H9 (cell line): ENCODE measurements around the gene ESPL1. TPM values are rescaled to one million over a fixed set of nuclear protein-coding genes. Genes with fewer than 3 reads are reported as not detected.

ENCODE experiments used
- DNase-seq: peaks from one replicate; pipeline ENCODE4 v3.0.0-alpha.2; 2017
- H2AFZ ChIP-seq: one replicate; pipeline ENCODE4 v1.6.1; 2013; ENCODE audit warnings: mild to moderate bottlenecking, low read length, control low read depth, moderate library complexity
- H2AK5ac ChIP-seq: 2 replicates; pipeline ENCODE4 v1.6.1; 2013; ENCODE audit warnings: low read length, control low read depth, mixed read lengths; ENCODE audit not compliant: insufficient read length
- H2BK120ac ChIP-seq: one replicate; pipeline ENCODE4 v1.6.1; 2013; ENCODE audit warnings: low read depth, mild to moderate bottlenecking, low read length, control low read depth, inconsistent platforms; ENCODE audit not compliant: poor library complexity, severe bottlenecking
- H2BK12ac ChIP-seq: 2 replicates; pipeline ENCODE4 v1.6.1; 2013; ENCODE audit warnings: low read length, control low read depth, mixed read lengths, low read depth; ENCODE audit not compliant: insufficient read length
- H2BK15ac ChIP-seq: 2 replicates; pipeline ENCODE4 v1.6.1; 2013; ENCODE audit warnings: low read depth, low read length, control low read depth
- H2BK20ac ChIP-seq: one replicate; pipeline ENCODE4 v1.6.1; 2013; ENCODE audit warnings: low read depth, mild to moderate bottlenecking, low read length, control low read depth, inconsistent platforms; ENCODE audit not compliant: poor library complexity, severe bottlenecking
- H2BK5ac ChIP-seq: 2 replicates; pipeline ENCODE4 v1.6.1; 2013; ENCODE audit warnings: low read length, control low read depth, mixed read lengths; ENCODE audit not compliant: insufficient read length
- H3K14ac ChIP-seq: 2 replicates; pipeline ENCODE4 v1.6.1; 2013; ENCODE audit warnings: low read length, control low read depth; ENCODE audit not compliant: insufficient read depth
- H3K18ac ChIP-seq: 2 replicates; pipeline ENCODE4 v1.6.1; 2013; ENCODE audit warnings: low read depth, mild to moderate bottlenecking, mixed read lengths, low read length, control low read depth; ENCODE audit not compliant: insufficient read length
- H3K23ac ChIP-seq: 2 replicates; pipeline ENCODE4 v1.6.1; 2013; ENCODE audit warnings: low read length, control low read depth, mixed read lengths, low read depth; ENCODE audit not compliant: insufficient read length
- H3K23me2 ChIP-seq: 2 replicates; pipeline ENCODE4 v1.6.1; 2013; ENCODE audit warnings: low read depth, mild to moderate bottlenecking, mixed read lengths, low read length, control low read depth; ENCODE audit not compliant: insufficient read length, poor library complexity, severe bottlenecking
- H3K27ac ChIP-seq: 2 replicates; pipeline ENCODE4 v1.5.1; 2013; ENCODE audit warnings: low read length, control low read depth, mixed read lengths, low read depth; ENCODE audit not compliant: insufficient read length
- H3K27me3 ChIP-seq: 2 replicates; pipeline ENCODE4 v1.6.1; 2013; ENCODE audit warnings: low read length, control low read depth, inconsistent platforms; ENCODE audit not compliant: insufficient read depth
- H3K4ac ChIP-seq: 2 replicates; pipeline ENCODE4 v1.6.1; 2013; ENCODE audit warnings: low read depth, mild to moderate bottlenecking, control low read depth, inconsistent platforms, low read length, moderate library complexity
- H3K4me1 ChIP-seq: 2 replicates; pipeline ENCODE4 v1.6.1; 2013; ENCODE audit warnings: low read length, control low read depth, inconsistent platforms; ENCODE audit not compliant: insufficient read depth
- H3K4me2 ChIP-seq: 2 replicates; pipeline ENCODE4 v1.6.1; 2013; ENCODE audit warnings: low read length, control low read depth, mixed read lengths; ENCODE audit not compliant: insufficient read length, insufficient read depth
- H3K56ac ChIP-seq: 2 replicates; pipeline ENCODE4 v1.6.1; 2013; ENCODE audit warnings: low read depth, mild to moderate bottlenecking, mixed read lengths, low read length, control low read depth; ENCODE audit not compliant: insufficient read length
- H3K79me1 ChIP-seq: 2 replicates; pipeline ENCODE4 v1.6.1; 2013; ENCODE audit warnings: low read depth, mild to moderate bottlenecking, moderate library complexity, low read length, control low read depth, inconsistent platforms; ENCODE audit not compliant: insufficient read depth, poor library complexity, severe bottlenecking
- H3K79me2 ChIP-seq: 2 replicates; pipeline ENCODE4 v1.6.1; 2013; ENCODE audit warnings: low read length, control low read depth, inconsistent platforms; ENCODE audit not compliant: insufficient read depth
- H3K9ac ChIP-seq: 2 replicates; pipeline ENCODE4 v1.6.1; 2013; ENCODE audit warnings: low read length, control low read depth, mixed read lengths; ENCODE audit not compliant: insufficient read length; ENCODE audit errors: extremely low read depth
- H3K9me3 ChIP-seq: one replicate; pipeline ENCODE4 v1.6.1; 2013; ENCODE audit warnings: low read depth, low read length, inconsistent platforms; ENCODE audit not compliant: control insufficient read depth
- H3T11ph ChIP-seq: one replicate; pipeline ENCODE4 v1.6.1; 2013; ENCODE audit warnings: mild to moderate bottlenecking, low read length, control low read depth, inconsistent platforms
- H4K20me1 ChIP-seq: one replicate; pipeline ENCODE4 v1.6.1; 2013; ENCODE audit not compliant: control insufficient read depth, insufficient read length, insufficient read depth
- H4K5ac ChIP-seq: 2 replicates; pipeline ENCODE4 v1.6.1; 2013; ENCODE audit warnings: low read depth, mild to moderate bottlenecking, mixed read lengths, low read length, control low read depth; ENCODE audit not compliant: insufficient read length
- H4K8ac ChIP-seq: replicated peaks from 2 replicates; pipeline ENCODE4 v1.6.1; 2013; ENCODE audit warnings: low read length, control low read depth, mixed read lengths, low read depth; ENCODE audit not compliant: insufficient read length
- H4K91ac ChIP-seq: 2 replicates; pipeline ENCODE4 v1.6.1; 2013; ENCODE audit warnings: low read depth, mild to moderate bottlenecking, moderate library complexity, mixed read lengths, low read length, control low read depth; ENCODE audit not compliant: insufficient read length
- H3K27ac Mint-ChIP-seq, 3 experiments: 2 replicates in 2 of 3; 3 replicates in 1 of 3; pipeline ENCODE4 v1.8.0; 2020 to 2021; ENCODE audit warnings: mixed read lengths in 3 of 3, mild to moderate bottlenecking in 1 of 3, moderate library complexity in 1 of 3
- H3K27me3 Mint-ChIP-seq: 2 replicates; pipeline ENCODE4 v1.8.0; 2021; ENCODE audit warnings: low read depth, mild to moderate bottlenecking, moderate library complexity, mixed read lengths
- H3K36me3 Mint-ChIP-seq, 3 experiments: 2 replicates in 2 of 3; 3 replicates in 1 of 3; pipeline ENCODE4 v1.8.0; 2020 to 2021; ENCODE audit warnings: low read depth in 3 of 3, mixed read lengths in 3 of 3; ENCODE audit not compliant: insufficient read depth in 1 of 3
- H3K4me1 Mint-ChIP-seq, 2 experiments: 2 replicates each; pipeline ENCODE4 v1.8.0; 2020; ENCODE audit warnings: mixed read lengths in 2 of 2
- H3K4me3 Mint-ChIP-seq, 2 experiments: 2 replicates in 1 of 2; 3 replicates in 1 of 2; pipeline ENCODE4 v1.8.0; 2020 to 2021; ENCODE audit warnings: mild to moderate bottlenecking in 2 of 2, mixed read lengths in 2 of 2, moderate library complexity in 1 of 2
- H3K9me3 Mint-ChIP-seq, 2 experiments: 2 replicates in 1 of 2; 3 replicates in 1 of 2; pipeline ENCODE4 v1.8.0; 2020; ENCODE audit warnings: mild to moderate bottlenecking in 2 of 2, mixed read lengths in 2 of 2, moderate library complexity in 1 of 2
- WGBS: extraction: QIAGEN DNeasy Blood & Tissue Kit; methylation state at CpG from one replicate; pipeline ENCODE4 v1.1.7; 2013; ENCODE audit warnings: missing lambda C conversion rate, low lambda C conversion rate, mixed read lengths; ENCODE audit not compliant: insufficient read length; ENCODE audit errors: extremely low coverage; 5-methylcytosine and 5-hydroxymethylcytosine counted together
- total RNA-seq: library from RNA; stranded (reverse); gene quantifications from 2 replicates; pipeline ENCODE4 v1.2.1, GENCODE V29; 2021
- TF ChIP-seq, protein P1 (sequence below): fragments of 200-600 bp; sonication (generic); conservative IDR thresholded peaks from 3 replicates; pipeline ENCODE4 v1.8.0; 2021; ENCODE audit warnings: antibody characterized with exemption, mild to moderate bottlenecking

The ESPL1 gene
- total RNA-seq, 1 experiment from 2014 or later = 43.2 TPM

GRCh38 chr12:53220694-53221202 is 47.4 kb upstream of the ESPL1 start:
- H3K36me3 Mint-ChIP-seq = peaks cover 3 to 4% (median 3%) of the 10 kb centered on the region in 3 experiments; a peak in 4 of 7 replicates
- peak; percentile 96 for DNase-seq
- WGBS = no CpG with 5 or more reads among the region's 42 CpGs
- no peak overlapping the region for H2BK5ac ChIP-seq
- no peak overlapping the region for H4K91ac ChIP-seq
- no peak overlapping the region for H3K4ac ChIP-seq
- no peak overlapping the region for H2BK120ac ChIP-seq
- no peak overlapping the region for H4K5ac ChIP-seq
- no peak overlapping the region for H2BK15ac ChIP-seq
- H3K4me1 Mint-ChIP-seq = peaks cover 75 to 76% of the 10 kb centered on the region in 2 experiments
- H3K27me3 ChIP-seq = peaks cover 3% of the 10 kb centered on the region; the same call in 1 of the 2 replicates
- TF ChIP-seq, protein P1, sequence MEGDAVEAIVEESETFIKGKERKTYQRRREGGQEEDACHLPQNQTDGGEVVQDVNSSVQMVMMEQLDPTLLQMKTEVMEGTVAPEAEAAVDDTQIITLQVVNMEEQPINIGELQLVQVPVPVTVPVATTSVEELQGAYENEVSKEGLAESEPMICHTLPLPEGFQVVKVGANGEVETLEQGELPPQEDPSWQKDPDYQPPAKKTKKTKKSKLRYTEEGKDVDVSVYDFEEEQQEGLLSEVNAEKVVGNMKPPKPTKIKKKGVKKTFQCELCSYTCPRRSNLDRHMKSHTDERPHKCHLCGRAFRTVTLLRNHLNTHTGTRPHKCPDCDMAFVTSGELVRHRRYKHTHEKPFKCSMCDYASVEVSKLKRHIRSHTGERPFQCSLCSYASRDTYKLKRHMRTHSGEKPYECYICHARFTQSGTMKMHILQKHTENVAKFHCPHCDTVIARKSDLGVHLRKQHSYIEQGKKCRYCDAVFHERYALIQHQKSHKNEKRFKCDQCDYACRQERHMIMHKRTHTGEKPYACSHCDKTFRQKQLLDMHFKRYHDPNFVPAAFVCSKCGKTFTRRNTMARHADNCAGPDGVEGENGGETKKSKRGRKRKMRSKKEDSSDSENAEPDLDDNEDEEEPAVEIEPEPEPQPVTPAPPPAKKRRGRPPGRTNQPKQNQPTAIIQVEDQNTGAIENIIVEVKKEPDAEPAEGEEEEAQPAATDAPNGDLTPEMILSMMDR = no peak
- no peaks in the 10 kb centered on the region for H4K20me1 ChIP-seq
- H3K4me2 ChIP-seq = peak overlapping the region; percentile 99
- H3K23me2 ChIP-seq = peaks cover 22% of the 10 kb centered on the region
- H4K8ac ChIP-seq = no peak overlapping the region
- H3K23ac ChIP-seq = no peak overlapping the region
- no peak overlapping the region for H2AK5ac ChIP-seq
- no peaks in the 10 kb centered on the region; a peak in 2 of 5 replicates for H3K9me3 Mint-ChIP-seq
- no peak overlapping the region for H2AFZ ChIP-seq
- no peak overlapping the region for H2BK20ac ChIP-seq
- H2BK12ac ChIP-seq = no peak overlapping the region
- peak overlapping the region; percentile 83 to 99 (median 93); a peak in 5 of 7 replicates for H3K27ac Mint-ChIP-seq
- no peaks in the 10 kb centered on the region for H3K79me1 ChIP-seq
- H3T11ph ChIP-seq = no peak overlapping the region
- H3K56ac ChIP-seq = no peak overlapping the region
- H3K27me3 Mint-ChIP-seq = peaks cover 17% of the 10 kb centered on the region
- no peak overlapping the region for H3K9ac ChIP-seq
- H3K9me3 ChIP-seq = no peaks in the 10 kb centered on the region
- peaks cover 4% of the 10 kb centered on the region; the same call in 1 of the 2 replicates for H3K79me2 ChIP-seq
- peaks cover 37% of the 10 kb centered on the region; the same call in 1 of the 2 replicates for H3K4me1 ChIP-seq
- no peak overlapping the region for H3K14ac ChIP-seq
- peak overlapping the region; percentile 86 to 94 for H3K4me3 Mint-ChIP-seq
- H3K18ac ChIP-seq = no peak overlapping the region
- H3K27ac ChIP-seq = no peak overlapping the region
